ENCODE data around the gene TXNL4B. TPM values are rescaled to one million over a fixed set of nuclear protein-coding genes. Genes with fewer than 3 reads are reported as not detected.

TXNL4B gene
- total RNA-seq, 1 experiment from 2014 or later: 9.9 TPM

- Histone ChIP-seq H4K20me1 (ENCODE audit: control insufficient read depth, insufficient read depth, insufficient read length) (no peaks in the 10 kb centered on the region), H3K4me2 (ENCODE audit: insufficient read depth, insufficient read length, low read length) (no peak overlapping the region), H2BK15ac (ENCODE audit: low read depth, low read length) (no peak overlapping the region), H2BK120ac (ENCODE audit: low read depth, low read length, poor library complexity, severe bottlenecking) (no peak overlapping the region), H2AK5ac (ENCODE audit: insufficient read length, low read length) (no peak overlapping the region), H3K79me2 (ENCODE audit: insufficient read depth, low read length) (no peaks in the 10 kb centered on the region), H2BK20ac (ENCODE audit: low read depth, low read length, poor library complexity, severe bottlenecking) (no peak overlapping the region), H3K9ac (ENCODE audit: extremely low read depth, insufficient read length, low read length) (no peak overlapping the region), H3K14ac (ENCODE audit: insufficient read depth, low read length) (no peak overlapping the region), H3T11ph (ENCODE audit: low read length) (no peak overlapping the region), H3K56ac (ENCODE audit: insufficient read length, low read depth, low read length) (no peak overlapping the region), H4K91ac (ENCODE audit: insufficient read length, low read depth, low read length) (no peak overlapping the region), H3K4ac (ENCODE audit: low read depth, low read length) (no peak overlapping the region), H3K79me1 (ENCODE audit: insufficient read depth, low read depth, low read length, poor library complexity, severe bottlenecking) (no peaks in the 10 kb centered on the region), H3K27ac (ENCODE audit: insufficient read length, low read depth, low read length) (no peak overlapping the region), H3K18ac (ENCODE audit: insufficient read length, low read depth, low read length) (no peak overlapping the region), H3K4me1 (ENCODE audit: insufficient read depth, low read length) (no peaks in the 10 kb centered on the region), H2AFZ (ENCODE audit: low read length) (no peak overlapping the region), H3K23me2 (ENCODE audit: insufficient read length, low read depth, low read length, poor library complexity, severe bottlenecking) (no peaks in the 10 kb centered on the region), H2BK5ac (ENCODE audit: insufficient read length, low read length) (no peak overlapping the region), H4K5ac (ENCODE audit: insufficient read length, low read depth, low read length) (no peak overlapping the region), H4K8ac (replicated peaks; ENCODE audit: insufficient read length, low read depth, low read length) (no peak overlapping the region), H2BK12ac (ENCODE audit: insufficient read length, low read depth, low read length) (no peak overlapping the region), H3K9me3 (ENCODE audit: control insufficient read depth, low read depth, low read length) (no peaks in the 10 kb centered on the region), H3K23ac (ENCODE audit: insufficient read length, low read depth, low read length) (no peak overlapping the region), H3K27me3 (ENCODE audit: insufficient read depth, low read length) (no peaks in the 10 kb centered on the region)
- H3K4me3 Mint-ChIP-seq: no peak overlapping the region
- TF ChIP-seq CTCF (conservative IDR thresholded peaks at IDR 0.05): no peak
- no peak for DNase-seq
- no peak overlapping the region for H3K27ac Mint-ChIP-seq
- no CpG with 5 or more reads among the region's 9 CpGs for WGBS (ENCODE audit: extremely low coverage, insufficient read length, low lambda C conversion rate)
- H3K4me1 Mint-ChIP-seq: no peaks in the 10 kb centered on the region
- H3K27me3 Mint-ChIP-seq (ENCODE audit: low read depth): no peaks in the 10 kb centered on the region; the same call in 1 of the 2 replicates
- H3K9me3 Mint-ChIP-seq: no peaks in the 10 kb centered on the region
- peaks cover 65 to 100% (median 99%) of the 10 kb centered on the region in 3 experiments for H3K36me3 Mint-ChIP-seq (ENCODE audit: insufficient read depth in 1 of 3, low read depth in 3 of 3)
Observed at GRCh38 chr16:72104905-72105304, 11.5 kb upstream of the TXNL4B start.

All from H9 (cell line).